H1 (cell line): ENCODE results near the gene GPR162. TPM values are rescaled to one million over a fixed set of nuclear protein-coding genes. Genes with fewer than 3 reads are reported as not detected.

Experiments used
- CBX5 ChIP-seq: fragments of 300-800, 300-1000 bp; sonication (generic); IDR thresholded peaks from 2 replicates; pipeline ENCODE4 v1.7.1; 2016; ENCODE audit warnings: antibody characterized with exemption, low read length, low read depth
- CEBPB ChIP-seq: IDR thresholded peaks from 2 replicates; pipeline ENCODE4 v1.6.1; 2012; ENCODE audit warnings: low read depth, low read length
- FOSL1 ChIP-seq: IDR thresholded peaks from 2 replicates; pipeline ENCODE4 v1.6.1; 2011; ENCODE audit warnings: mild to moderate bottlenecking, low read depth, low read length, moderate library complexity; ENCODE audit not compliant: insufficient read depth
- MAFK ChIP-seq: IDR thresholded peaks from 2 replicates; pipeline ENCODE4 v1.6.1; 2012; ENCODE audit warnings: low read depth, mild to moderate bottlenecking, improper control_type of control experiment, low read length
- PHF8 ChIP-seq: fragments of 200-600 bp; sonication (generic); conservative IDR thresholded peaks from 2 replicates; pipeline ENCODE4 v1.7.1; 2012; ENCODE audit warnings: low read depth, mild to moderate bottlenecking, inconsistent platforms, low read length, moderate library complexity
- RXRA ChIP-seq: IDR thresholded peaks from 2 replicates; pipeline ENCODE4 v1.6.1; 2011; ENCODE audit warnings: low read depth, mild to moderate bottlenecking, low read length, moderate library complexity; ENCODE audit not compliant: insufficient read depth
- SP2 ChIP-seq: IDR thresholded peaks from 2 replicates; pipeline ENCODE4 v1.6.1; 2012; ENCODE audit warnings: mild to moderate bottlenecking, low read length, inconsistent platforms
- TAF1 ChIP-seq: IDR thresholded peaks from 2 replicates; pipeline ENCODE4 v1.6.1; 2011; ENCODE audit warnings: mild to moderate bottlenecking, low read depth, low read length
- TBP ChIP-seq: IDR thresholded peaks from 2 replicates; pipeline ENCODE4 v1.6.1; 2011; ENCODE audit warnings: low read depth, low read length, improper control_type of control experiment
- ZNF274 ChIP-seq: IDR thresholded peaks from 2 replicates; pipeline ENCODE4 v1.7.0; 2012; ENCODE audit warnings: low read length, borderline replicate concordance; ENCODE audit errors: extremely low read depth
- polyA plus RNA-seq, 7 experiments: library from polyadenylated mRNA; depleted of rRNA in 3 of 7; stranded (reverse) in 5 of 7; unstranded in 2 of 7; fragments of >200 nt in 5 of 7; fragments of 200-250 nt in 2 of 7; gene quantifications; 1 replicate in 5 of 7; 2 replicates in 1 of 7; 4 replicates in 1 of 7; pipeline versions ENCODE4 v1.2.1 to v1.2.3, GENCODE V29; 2011 to 2013; ENCODE audit warnings: missing spikeins in 2 of 7, mixed read lengths in 2 of 7
- total RNA-seq: library from RNA; stranded (reverse); fragmentation: NEBNext Ultra II Directional; extraction: Animal tissue kit (Norgen Biotek cat#: 25700); gene quantifications from 2 replicates; pipeline ENCODE4 v1.2.1, GENCODE V29; 2021
- TF ChIP-seq, protein P1 (sequence below): fragments of 300-600 bp; sonication (generic); IDR thresholded peaks from 2 replicates; pipeline ENCODE4 v1.7.1; 2012; ENCODE audit warnings: low read length, moderate library complexity, mild to moderate bottlenecking, inconsistent platforms; ENCODE audit not compliant: insufficient replicate concordance

GPR162 gene
- total and polyA plus RNA-seq, 2 of the 8 experiments (the other 6 are each of a cell fraction or from before 2014, with no cell fraction given): 7.3 to 8.8 TPM

DNA sequence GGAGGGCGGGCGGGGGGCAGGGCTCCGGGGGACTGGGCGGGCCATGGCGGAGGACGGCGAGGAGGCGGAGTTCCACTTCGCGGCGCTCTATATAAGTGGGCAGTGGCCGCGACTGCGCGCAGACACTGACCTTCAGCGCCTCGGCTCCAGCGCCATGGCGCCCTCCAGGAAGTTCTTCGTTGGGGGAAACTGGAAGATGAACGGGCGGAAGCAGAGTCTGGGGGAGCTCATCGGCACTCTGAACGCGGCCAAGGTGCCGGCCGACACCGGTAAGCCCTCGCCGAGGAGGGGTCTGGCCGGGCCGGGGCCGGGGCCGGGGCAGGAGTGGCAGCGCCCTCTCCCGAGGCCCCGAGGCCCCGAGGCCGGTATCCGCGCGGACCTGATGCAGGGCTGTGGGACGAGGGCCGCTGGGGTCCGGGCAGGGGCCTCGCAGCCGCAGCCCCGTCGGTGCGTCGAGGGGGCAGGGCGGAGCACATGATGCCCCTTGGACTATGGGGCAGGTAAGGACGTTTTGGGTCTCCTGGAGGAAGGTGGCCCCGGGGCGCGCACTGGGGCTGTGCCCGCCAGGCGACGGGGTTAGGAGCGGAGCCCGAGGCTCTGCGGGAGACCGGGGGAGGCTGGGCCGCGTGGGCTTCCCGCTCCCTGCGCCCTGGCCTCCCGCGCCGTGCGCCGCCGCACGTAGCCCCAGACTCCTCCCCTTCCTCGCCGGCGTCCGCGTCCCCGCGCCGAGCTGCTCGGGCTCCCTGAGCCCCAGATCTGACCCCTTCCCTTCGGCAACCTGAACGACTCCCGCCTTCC lies 46.0 kb downstream of the GPR162 start, which contains the start of gene TPI1 (continued):
- no peak for TF ChIP-seq CEBPB
- TF ChIP-seq RXRA: no peak
- TF ChIP-seq FOSL1: no peak
- no peak for TF ChIP-seq MAFK
- TF ChIP-seq, protein P1, sequence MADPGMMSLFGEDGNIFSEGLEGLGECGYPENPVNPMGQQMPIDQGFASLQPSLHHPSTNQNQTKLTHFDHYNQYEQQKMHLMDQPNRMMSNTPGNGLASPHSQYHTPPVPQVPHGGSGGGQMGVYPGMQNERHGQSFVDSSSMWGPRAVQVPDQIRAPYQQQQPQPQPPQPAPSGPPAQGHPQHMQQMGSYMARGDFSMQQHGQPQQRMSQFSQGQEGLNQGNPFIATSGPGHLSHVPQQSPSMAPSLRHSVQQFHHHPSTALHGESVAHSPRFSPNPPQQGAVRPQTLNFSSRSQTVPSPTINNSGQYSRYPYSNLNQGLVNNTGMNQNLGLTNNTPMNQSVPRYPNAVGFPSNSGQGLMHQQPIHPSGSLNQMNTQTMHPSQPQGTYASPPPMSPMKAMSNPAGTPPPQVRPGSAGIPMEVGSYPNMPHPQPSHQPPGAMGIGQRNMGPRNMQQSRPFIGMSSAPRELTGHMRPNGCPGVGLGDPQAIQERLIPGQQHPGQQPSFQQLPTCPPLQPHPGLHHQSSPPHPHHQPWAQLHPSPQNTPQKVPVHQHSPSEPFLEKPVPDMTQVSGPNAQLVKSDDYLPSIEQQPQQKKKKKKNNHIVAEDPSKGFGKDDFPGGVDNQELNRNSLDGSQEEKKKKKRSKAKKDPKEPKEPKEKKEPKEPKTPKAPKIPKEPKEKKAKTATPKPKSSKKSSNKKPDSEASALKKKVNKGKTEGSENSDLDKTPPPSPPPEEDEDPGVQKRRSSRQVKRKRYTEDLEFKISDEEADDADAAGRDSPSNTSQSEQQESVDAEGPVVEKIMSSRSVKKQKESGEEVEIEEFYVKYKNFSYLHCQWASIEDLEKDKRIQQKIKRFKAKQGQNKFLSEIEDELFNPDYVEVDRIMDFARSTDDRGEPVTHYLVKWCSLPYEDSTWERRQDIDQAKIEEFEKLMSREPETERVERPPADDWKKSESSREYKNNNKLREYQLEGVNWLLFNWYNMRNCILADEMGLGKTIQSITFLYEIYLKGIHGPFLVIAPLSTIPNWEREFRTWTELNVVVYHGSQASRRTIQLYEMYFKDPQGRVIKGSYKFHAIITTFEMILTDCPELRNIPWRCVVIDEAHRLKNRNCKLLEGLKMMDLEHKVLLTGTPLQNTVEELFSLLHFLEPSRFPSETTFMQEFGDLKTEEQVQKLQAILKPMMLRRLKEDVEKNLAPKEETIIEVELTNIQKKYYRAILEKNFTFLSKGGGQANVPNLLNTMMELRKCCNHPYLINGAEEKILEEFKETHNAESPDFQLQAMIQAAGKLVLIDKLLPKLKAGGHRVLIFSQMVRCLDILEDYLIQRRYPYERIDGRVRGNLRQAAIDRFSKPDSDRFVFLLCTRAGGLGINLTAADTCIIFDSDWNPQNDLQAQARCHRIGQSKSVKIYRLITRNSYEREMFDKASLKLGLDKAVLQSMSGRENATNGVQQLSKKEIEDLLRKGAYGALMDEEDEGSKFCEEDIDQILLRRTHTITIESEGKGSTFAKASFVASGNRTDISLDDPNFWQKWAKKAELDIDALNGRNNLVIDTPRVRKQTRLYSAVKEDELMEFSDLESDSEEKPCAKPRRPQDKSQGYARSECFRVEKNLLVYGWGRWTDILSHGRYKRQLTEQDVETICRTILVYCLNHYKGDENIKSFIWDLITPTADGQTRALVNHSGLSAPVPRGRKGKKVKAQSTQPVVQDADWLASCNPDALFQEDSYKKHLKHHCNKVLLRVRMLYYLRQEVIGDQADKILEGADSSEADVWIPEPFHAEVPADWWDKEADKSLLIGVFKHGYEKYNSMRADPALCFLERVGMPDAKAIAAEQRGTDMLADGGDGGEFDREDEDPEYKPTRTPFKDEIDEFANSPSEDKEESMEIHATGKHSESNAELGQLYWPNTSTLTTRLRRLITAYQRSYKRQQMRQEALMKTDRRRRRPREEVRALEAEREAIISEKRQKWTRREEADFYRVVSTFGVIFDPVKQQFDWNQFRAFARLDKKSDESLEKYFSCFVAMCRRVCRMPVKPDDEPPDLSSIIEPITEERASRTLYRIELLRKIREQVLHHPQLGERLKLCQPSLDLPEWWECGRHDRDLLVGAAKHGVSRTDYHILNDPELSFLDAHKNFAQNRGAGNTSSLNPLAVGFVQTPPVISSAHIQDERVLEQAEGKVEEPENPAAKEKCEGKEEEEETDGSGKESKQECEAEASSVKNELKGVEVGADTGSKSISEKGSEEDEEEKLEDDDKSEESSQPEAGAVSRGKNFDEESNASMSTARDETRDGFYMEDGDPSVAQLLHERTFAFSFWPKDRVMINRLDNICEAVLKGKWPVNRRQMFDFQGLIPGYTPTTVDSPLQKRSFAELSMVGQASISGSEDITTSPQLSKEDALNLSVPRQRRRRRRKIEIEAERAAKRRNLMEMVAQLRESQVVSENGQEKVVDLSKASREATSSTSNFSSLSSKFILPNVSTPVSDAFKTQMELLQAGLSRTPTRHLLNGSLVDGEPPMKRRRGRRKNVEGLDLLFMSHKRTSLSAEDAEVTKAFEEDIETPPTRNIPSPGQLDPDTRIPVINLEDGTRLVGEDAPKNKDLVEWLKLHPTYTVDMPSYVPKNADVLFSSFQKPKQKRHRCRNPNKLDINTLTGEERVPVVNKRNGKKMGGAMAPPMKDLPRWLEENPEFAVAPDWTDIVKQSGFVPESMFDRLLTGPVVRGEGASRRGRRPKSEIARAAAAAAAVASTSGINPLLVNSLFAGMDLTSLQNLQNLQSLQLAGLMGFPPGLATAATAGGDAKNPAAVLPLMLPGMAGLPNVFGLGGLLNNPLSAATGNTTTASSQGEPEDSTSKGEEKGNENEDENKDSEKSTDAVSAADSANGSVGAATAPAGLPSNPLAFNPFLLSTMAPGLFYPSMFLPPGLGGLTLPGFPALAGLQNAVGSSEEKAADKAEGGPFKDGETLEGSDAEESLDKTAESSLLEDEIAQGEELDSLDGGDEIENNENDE: no peak
- peak; percentile 97 for TF ChIP-seq TAF1
- TF ChIP-seq ZNF274: no peak
- TF ChIP-seq SP2: no peak
- peak; percentile 96 for TF ChIP-seq TBP
- no peak for TF ChIP-seq CBX5
- TF ChIP-seq PHF8: peak; percentile 94
